HK-2 (cell line): ENCODE data around the gene STK39.
"Not testable (repeated sequence)": the region's sequence is repeated elsewhere in the genome, so short reads cannot be mapped to it uniquely, and the experiment has no call there.

Experiments used
- DNase-seq: peaks from one replicate; pipeline ENCODE4 v3.0.0-alpha.2; 2018; ENCODE audit not compliant: unreplicated experiment

The STK39 gene

DNA sequence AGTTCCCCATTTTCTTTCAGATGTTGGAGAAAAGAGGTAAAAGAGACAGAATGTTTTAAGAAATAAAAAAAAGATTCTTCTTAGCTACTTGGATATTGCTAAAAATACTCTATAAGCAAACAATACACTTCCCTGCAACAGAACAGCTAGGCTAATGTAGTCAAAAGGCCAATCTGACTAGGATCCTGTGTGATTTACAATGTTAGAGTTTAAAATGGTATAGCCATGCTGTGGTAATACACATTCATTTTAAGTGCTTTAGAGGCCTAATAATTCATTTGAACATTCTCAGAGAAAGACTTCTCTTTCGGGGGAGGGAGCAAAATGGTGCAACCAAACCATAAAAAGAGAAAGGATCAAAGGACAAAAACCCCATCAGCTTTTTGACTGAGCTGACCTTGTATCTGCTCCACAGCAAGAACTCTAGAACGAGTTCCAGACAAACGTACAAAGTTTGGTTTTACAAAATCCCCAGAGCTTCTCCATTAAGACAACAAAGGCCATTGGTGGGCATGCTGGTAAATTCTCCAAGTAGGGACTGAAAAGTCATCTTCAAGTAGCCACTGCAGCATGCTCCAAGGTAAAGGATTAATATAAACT is 200.2 kb downstream of the STK39 start:
- no peak for DNase-seq

DNA sequence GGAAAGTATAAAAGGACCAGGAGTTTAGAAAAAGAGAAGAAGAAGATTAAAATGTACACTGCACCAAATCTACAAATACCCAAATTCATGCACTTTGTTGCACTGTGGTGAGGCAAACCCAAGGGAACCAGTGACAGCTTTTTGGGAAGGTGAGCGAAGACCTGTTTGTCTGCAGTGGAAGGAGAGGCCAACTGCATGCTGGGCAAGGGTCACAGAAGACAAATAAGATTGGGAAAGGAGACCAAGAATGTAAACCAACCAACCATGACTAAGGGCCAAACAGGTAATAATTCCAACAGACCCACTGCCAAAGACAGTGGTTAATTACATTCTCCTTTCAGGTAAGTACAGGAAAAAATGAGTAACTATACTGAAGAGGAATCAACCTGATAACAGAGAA is 202.8 kb downstream of the STK39 start:
- no peak for DNase-seq

DNA sequence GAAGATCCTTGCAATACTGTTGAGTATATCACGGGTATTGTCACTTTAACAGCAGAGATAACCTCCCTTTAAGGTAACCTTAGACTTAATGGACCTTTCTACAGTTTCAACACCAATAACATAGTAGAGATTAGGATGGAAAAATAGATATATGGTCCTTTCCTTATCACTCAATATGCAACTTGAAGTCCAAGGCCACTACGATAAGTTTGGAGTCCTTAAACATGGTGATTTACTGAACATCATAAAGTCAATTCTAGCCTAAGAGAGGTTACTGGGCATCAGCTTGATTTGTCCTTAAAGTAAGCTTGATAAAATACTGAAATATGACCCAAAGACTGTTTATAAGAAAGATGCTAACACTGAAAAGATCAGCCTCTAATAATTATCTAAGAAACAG is 203.2 kb downstream of the STK39 start:
- no peak for DNase-seq

DNA sequence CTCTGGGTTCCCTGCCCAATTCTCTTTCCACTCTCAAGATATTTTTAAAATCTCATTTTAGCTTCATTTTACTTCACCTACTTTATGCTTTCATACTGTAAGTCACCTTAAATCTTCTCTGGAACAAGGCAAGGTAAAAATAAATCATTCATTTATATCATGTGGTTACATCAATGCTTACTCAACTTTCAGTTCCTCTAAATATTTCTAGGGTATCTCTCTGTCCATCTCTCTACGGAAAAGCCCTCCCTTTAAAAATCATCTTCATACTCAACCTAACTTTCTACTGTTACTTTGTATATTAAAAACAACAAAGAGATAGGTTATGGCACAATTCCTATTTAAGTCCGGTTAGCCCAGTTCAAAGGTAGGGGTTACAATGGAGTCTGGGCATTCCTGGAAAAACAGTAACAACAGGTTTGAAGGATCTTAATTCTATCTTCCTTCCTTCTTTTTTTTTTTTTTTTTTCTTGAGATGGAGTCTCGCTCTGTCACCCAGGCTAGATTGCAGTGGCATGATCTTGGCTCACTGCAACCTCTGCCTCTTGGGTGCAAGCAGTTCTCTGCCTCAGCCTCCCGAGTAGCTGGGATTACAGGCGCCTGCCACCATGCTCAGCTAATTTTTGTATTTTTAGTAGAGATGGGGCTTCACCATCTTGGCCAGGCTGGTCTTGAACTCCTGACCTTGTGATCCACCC is 205.1 kb downstream of the STK39 start:
- not testable (repeated sequence) for DNase-seq

DNA sequence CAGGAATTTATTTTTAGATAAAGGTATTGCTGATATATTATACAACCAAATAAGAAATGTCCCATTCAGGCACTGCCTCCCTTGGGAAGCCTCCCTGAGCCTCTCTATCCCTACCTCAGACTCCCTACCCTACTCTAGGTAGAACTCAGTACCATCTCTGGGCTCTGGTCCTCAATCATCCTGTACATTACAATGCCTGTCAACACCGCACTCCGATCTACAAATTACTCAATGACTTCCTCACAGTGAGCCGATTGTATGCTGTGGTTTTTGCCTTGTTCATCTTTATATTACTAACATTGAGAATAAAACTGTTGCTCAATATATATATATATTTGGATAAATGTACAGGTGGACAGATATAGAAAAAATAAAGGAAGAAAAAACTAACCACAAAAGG is 207.5 kb downstream of the STK39 start:
- no peak for DNase-seq

DNA sequence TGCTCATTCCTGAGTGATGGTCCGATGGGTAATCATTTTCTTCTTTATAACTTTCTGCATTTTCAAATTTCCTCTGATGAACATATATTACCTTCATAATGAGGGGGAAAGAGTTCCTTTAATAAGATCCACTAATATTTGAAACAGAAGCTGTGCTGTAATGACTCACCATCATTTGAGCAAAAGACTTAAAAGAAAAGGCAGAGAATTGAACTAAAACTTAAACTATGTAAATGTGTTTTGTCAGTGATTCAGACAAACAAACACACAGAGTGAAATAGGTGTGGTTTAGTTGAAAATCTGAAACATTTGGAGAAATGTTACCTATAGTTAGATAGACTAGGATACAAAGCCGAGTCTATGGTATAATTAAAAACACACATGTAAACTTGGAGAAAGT is 209.6 kb downstream of the STK39 start:
- no peak for DNase-seq

DNA sequence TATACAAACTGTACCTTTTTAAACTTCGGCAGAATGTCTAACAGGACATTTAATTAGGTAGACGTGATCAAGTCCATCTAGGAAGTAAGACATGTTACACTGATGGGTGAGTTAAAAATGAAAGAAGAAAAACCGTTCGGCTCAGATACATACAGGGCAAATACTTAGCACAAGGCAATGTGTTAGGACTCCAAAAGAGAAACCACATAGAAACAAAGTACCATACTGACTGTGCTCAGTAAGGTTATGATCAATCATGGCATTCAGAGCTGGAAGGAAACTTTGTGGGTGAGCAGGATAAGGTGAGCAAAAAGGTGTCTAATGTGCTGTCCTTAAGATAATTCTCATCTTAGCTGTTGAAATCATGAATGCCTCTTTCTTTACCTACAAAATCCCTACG is 211.9 kb downstream of the STK39 start:
- DNase-seq: no peak

DNA sequence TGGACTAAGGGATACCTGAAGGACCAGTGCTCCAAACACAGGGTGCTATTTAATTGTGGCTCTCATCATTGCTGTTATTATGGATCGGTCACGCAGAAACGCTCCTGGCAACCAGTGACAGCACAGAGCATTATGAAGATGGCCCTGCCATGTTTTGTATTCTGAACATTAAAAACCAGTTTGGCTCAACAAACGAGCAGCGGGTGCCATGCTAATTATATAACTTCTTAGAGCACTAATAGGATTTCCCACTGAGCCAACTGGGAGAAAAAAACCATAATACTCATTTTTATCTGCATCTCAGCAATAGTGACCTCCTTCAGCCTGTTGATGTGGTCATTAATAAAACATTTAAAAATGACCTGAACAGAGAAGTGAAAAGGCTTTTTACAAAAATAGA is 212.8 kb downstream of the STK39 start:
- no peak for DNase-seq

DNA sequence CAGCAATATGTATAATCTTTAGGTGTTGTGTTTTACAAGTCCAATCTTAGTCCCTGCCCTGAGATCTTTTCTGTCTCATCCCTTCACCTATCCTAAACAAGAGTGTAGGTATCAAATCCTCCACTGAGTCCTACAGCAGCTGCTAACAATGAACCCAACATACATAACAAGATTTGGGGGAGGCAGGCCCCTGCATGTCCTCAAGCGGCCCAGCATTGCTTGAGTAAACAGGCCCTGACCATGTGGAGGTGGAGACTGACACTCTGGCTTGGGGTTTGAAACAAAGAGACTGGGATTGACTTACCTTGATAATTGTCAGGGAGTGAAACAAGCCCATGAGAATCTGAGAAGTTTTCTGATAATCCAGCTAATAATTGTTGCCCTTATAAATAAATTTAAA is 213.4 kb downstream of the STK39 start:
- DNase-seq: no peak

DNA sequence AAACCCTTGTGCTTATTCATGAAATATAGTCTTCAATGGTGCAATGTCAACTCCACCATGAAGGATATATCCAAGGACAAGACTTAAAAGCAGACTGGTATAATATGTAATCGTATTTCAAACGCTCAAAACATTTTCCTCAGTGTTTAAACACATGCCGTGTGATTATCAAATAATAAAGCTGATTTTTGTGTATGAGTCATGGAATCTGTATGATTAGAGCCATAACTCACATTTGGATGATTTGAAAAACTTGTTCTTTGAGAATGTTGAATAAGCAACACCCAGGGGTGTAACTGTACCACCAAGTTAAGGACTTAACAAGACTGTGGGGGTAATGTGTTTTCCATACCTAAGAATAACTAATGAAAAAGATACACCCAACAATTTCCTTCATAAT is 215.3 kb downstream of the STK39 start:
- DNase-seq: no peak

DNA sequence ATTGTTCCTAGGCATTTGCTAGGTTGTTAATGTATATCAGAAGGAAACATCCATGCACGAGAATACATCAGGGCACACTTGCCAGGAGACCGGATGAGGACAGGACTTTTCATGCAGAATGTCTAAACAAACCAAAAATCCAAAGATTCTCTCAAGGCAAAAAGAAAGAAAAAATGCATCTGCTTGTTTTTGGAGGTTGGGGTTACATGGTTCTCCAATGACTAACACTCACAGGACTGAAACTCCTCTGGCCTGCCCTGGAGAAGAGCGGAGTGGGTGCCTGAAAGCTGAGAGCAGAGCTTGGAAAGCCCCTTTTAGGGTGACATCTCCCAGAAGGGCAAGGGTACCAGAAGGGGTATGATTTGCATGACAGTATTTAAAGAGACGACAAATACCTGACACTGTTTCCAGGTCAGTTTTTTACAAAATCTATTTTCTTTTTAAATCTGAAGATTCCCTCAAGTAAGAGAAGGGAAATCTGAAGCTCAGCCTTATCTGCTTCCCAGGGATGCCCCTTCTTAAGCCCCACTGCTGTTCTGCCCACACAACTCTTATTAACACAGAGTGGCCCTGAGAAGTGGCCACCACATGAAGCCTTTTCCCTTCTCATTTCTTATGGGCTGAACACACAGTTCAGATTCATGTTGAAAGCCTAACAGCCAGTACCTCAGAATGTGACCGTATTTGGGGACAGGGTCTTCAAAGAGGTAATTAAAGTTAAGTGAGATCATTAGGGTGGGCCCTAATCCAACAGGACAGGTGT is 216.4 kb downstream of the STK39 start:
- DNase-seq: peak; percentile 10

DNA sequence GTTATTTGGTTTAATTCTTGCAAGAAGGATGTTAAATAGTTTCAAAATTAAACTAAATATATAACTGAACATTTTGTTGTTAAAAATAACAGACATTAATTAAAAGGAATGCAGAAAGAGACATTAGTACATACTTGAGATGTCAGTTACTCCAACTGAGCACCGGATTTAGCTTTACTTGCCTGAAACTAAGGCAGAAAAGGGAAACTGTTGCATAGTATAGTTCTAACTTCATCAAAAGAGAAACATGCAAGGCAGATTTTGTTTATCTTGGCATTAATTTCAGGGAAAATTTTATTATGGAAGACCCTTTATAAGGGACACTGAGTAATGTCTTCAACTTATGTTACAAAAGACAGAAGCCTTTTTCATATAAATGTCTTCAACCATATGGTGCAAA is 218.3 kb downstream of the STK39 start:
- no peak for DNase-seq

DNA sequence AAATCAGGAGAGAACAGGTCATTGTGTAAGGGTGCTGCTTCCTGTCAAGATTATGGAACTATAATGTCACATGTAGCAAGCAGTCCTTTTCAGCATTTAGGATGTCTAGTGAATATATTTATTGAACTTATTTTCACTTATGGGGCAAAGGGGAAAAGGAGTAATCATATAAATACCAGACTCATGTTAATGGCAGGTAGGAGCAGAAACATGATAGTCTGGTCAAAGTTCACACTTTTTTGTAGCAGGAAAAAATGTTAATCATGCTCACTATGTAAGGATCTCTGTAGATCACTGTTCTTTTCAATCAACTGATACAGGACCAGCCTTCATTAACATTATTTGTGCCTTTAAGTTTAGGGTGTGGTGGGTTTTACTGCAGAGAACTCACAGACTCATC is 219.0 kb downstream of the STK39 start:
- no peak for DNase-seq

DNA sequence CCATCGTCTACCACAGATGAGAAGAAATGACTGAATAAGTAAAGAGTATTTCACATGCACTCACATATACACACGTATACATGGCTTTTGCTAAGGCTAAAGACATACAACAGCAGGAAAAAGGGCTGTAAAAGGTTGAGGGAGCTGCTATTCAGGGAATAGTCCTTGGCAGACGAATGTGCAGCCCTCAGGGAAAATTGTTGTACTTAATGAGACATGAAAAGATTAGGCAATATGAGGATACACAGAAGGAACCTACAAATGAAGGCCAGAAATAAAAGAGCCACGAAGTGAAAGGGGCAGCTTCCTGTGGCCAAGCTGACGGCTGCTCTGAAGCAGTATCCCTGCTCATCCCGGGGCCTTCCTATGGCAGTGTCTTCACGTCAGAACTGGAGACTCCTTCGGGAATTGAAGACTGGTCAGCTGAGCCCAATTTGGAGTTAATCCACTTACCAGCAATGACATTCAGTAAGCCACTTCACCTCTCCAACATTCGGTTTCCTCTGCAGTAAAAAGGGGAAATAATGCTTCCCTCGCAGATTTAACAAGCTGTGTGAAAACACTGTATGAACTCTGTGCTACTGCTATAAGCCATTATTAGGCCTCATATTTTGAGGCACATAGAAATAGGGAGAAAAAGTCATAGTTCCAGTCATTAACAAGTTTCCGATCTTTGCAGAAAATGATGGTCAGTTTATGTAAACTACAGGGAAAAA is 221.8 kb downstream of the STK39 start:
- no peak for DNase-seq

DNA sequence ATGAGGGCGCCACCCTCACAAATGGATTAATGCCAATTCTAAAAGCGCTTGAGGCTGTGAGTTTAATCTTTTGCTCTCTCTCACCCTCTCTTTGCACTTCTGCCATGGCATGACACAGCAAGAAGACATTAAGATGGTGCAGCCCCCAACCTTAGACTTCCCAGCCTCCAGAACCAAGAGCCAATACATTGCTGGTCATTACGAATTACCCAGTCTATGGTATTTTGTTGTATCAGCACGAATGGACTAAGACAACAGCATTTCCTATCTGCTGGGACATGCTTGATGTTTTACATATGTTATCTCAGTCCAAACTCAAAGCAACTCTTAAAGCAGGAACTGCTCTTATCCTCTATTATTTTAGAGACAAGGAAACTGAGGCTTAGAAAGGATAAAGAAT is 222.9 kb downstream of the STK39 start:
- DNase-seq: no peak

DNA sequence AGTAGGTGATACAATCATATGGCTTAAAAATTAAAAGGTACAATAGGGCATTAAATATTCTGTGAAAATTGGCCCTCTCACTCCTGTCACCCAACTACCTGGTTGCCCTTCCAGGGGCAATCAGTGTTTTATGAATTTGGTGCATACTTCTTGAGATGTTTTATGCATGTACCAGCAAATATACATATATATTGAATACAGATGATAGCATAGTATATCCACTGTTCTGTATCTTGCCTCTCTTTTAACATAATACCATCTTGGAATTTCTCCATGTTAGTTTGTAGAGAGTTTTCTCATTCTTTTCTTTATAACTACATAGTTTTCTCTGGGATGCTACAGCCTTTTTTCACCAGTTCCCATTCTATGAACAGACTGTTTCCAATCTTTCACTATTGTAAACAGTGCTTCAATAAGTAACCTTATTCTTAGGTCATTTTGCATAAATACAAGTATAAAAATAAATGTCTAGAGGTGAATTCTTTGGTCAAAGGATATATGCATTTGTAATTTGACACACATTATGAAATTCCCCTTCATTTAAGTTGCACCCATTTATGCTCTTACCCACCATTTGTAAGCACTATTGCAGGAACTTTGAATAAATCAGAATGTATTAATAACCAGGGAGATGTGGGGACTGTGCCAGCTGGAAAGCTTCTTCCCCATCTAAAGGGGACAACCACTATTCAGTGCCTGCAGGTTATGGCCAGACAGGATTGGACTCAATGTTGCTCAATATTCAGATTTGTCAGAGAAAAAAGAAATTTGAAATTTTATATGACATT is 225.4 kb downstream of the STK39 start:
- DNase-seq: no peak

DNA sequence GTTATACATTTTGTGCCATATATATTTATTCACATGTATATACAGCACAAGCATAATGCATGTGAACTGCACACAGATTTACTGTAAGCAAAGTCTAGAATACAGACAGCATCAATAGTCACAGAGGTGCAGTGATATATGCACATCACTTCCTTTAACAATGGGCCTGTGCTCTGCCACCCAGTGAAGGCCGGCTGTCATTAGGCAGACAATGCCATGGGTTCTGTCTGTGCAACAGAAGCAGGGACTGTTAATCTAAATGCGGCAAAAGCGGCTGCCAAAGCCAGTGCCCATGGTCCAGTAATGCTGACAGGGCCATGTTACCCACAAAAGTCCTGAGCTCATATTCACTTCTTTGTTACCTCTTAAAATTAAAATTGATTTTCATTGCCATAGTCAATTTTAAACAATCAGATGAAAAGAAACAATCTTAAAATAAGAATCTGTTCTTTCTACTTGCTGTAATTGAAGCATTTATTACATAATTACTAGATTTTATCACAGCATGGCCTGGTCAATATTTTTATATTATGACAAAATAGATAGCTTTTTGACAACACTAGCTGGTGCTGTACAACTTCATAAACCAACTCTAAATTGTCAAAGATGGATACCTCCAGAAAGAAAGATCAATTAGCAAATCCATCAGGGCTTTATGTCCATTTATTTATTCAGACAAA is 232.0 kb downstream of the STK39 start:
- DNase-seq: no peak

DNA sequence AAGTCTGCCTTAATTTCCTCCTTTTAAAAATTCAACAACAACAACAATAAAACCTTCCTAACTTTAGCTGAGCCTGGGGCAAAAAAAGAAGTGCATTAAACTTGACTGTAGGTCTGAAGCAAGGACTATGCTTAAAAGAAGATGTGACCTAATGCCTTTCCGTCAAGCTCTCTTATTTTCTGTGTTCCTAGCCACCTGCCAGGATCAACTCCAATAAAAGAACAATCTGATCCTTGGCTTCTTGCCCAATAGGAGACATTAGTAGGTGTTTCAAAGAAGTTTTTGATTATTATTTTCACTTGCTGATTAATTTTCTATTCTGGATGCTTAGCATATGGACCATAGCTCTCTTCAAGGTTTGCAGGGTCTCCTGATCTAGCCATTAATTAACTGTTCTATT is 237.5 kb downstream of the STK39 start:
- DNase-seq: no peak

DNA sequence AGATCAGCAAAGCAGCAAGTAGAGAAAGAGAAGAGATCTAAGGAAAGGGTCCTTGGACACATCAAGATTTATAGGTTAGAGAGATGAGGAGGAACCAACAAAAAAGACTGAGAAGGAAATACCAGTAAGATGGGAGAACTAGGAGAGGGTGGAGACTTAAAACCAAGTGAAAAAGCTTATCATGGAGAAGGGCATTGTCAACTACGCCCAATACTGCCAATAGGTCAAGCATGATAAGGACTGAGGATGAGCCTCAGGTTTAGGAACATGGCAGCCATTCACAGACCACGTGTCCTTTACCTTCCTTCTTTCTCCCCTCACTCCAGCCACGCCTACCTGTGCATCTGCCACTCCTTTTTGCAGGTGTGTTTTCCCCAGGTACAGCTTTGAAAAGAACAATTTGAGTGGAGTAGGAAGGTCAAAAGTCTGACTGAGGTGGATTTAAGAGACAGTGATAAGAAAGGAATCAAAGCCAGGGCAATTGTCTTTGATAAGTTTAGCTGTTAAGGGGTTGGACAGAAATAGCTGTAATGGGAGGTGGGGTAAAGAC is 238.7 kb downstream of the STK39 start:
- no peak for DNase-seq

DNA sequence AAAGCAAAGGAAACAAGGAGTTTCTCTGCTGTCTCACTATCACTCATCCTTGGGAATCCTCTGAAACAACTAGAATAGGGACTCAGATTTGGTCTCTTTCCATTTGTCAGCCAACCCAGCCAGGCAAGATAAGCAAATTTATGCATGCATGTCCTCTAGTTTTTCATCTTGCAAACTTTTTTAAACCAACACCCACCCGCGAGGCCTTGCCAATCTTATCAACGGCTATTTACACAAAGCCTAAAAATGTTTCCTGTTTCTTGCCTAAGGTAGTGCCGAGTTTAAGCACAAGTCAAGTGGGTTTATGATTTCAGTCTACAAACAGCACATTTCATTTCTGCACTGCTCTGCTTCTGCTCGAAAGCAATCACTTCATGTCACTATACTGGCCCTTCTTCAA is 240.9 kb downstream of the STK39 start:
- no peak for DNase-seq

DNA sequence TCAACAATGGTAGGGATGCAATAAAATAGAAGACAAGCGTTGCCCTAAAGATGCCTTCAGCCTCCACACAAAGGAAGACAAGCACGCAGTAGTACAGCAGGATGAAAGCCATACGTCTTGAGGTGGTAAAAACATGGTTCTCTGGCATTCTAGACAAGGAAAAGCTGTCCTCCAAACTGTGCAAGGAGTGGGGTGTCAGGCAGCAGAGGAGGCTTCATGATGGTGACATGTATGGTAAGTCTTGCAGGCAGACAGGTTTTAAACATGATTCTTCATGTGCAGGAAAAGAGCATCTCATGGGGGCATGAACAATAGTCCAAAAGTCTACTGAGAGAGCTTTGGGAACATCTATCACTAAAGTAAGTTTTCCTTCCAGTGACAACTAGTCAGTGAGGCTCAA is 241.8 kb downstream of the STK39 start:
- no peak for DNase-seq
